NT2/D1 (cell line): ENCODE measurements around the gene GOLT1A.

Source experiments
- YY1 ChIP-seq: IDR thresholded peaks from 2 replicates; pipeline ENCODE4 v1.6.1; 2011; ENCODE audit not compliant: insufficient read length, insufficient read depth
- ZNF274 ChIP-seq: IDR thresholded peaks from 2 replicates; pipeline ENCODE4 v1.6.1; 2011; ENCODE audit warnings: mild to moderate bottlenecking, low read depth, low read length

DNA sequence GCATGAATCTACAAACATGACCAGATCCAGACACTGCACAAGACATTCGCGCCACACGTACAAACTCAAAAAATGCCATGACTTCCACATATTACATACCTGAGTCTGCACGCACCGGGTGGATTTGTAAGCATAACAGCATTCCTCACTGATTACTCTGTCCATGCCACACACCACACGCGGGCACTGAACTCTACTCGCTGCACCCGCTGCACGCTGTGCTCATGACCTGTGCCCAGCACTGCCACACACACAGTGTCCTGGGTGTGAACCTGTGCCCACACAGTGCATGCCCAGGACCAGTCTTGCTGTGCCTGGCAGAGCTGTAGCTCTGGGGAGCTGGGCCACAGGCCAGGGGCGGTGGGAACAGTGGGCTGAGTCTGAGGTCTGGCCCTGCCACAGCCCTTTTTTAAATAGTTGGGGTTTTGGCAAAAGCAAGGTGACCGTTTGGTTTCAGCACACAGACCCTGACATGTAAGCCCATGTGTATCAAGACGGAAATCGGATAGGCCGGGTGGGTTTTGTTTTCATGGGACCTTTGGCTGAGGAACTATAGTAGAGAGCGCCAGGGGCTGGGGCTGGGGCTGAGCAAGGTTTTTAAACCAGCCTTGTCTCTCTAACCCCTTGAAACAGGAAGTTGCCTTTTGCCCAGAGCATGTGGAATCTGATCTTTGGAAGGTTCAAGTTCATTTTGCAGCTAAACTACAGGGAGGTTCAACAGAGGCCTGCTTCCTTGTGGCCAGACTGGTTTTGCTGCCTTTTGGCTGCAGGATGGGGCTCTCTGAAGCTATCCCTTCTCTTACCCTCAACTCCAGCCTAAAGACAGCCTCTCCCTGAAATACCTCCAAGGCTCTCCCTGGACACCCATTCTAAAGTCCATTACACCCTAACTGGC lies 12.3 kb upstream of the GOLT1A start:
- TF ChIP-seq ZNF274 (no peak), YY1 (no peak)
